Measurements from ENCODE around the gene TMSB4X.

The TMSB4X gene

DNA sequence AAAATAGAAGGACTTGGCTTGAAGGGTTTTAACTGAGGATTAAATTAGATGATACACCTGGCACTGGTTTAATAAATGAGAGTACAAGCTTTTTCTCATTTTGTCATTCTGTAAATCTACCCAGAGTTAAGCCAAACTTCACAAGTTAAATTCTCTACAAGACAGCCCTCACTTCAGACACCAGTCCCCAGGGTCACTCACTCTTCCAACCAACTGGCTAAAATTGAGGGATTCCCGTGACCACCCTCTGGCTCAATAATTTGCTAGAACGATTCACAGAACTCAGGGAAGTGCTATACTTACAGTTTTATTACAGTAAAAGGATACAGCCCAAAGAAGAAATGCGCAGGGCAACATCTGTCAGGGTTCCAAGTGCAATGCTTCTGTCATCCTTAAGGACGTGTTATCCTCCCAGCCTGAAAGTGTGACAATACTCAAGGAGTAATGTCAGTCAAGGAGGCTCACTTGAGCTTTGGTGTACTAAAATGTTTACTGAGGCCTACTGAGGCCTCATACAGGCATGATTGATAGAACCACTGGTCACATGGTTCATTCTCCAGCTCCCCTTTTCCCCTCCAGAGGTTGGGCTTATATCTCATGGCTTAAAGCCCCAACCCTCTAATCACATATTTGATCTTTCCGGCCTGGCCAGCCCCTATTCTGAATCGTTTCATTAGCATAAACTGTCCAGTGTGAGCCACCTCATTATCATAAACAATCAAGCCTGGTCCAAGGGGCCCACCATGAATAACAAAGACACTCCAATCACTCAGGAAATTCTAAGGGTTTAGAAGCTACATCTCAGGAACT, 9.6 kb upstream of the TMSB4X start:
- in situ Hi-C loops (cut with MboI; ENCODE audit: low pct_unique_long_range_greater_than_20kb, low sequenced_read_pairs, unreplicated experiment): no loop called here
- no peak for DNase-seq (ENCODE audit: low spot score)
- TF ChIP-seq, protein P1, sequence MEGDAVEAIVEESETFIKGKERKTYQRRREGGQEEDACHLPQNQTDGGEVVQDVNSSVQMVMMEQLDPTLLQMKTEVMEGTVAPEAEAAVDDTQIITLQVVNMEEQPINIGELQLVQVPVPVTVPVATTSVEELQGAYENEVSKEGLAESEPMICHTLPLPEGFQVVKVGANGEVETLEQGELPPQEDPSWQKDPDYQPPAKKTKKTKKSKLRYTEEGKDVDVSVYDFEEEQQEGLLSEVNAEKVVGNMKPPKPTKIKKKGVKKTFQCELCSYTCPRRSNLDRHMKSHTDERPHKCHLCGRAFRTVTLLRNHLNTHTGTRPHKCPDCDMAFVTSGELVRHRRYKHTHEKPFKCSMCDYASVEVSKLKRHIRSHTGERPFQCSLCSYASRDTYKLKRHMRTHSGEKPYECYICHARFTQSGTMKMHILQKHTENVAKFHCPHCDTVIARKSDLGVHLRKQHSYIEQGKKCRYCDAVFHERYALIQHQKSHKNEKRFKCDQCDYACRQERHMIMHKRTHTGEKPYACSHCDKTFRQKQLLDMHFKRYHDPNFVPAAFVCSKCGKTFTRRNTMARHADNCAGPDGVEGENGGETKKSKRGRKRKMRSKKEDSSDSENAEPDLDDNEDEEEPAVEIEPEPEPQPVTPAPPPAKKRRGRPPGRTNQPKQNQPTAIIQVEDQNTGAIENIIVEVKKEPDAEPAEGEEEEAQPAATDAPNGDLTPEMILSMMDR (IDR thresholded peaks at IDR 0.05; ENCODE audit: extremely low read depth, insufficient read depth, missing control alignments): no peak

DNA sequence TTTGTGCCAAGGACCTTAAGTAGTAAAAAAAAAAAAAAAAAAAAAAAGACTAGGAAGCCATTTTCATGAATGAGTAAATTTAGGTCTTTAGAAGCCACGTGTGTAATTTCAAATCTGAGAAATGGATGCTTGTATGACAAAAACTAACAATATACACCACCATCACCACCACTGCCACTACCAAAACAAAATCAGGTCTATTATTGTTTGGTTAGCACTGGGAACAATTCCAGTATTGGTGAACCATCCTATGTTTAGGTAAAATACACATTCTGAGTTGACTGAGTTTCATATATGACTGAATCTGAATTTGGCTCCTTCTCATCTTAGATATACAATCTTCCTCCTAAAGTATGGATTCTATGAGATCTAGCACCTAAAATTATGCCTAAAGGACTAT, 8.8 kb upstream of the TMSB4X start:
- in situ Hi-C loops (cut with MboI; ENCODE audit: low pct_unique_long_range_greater_than_20kb, low sequenced_read_pairs, unreplicated experiment): no loop called here

DNA sequence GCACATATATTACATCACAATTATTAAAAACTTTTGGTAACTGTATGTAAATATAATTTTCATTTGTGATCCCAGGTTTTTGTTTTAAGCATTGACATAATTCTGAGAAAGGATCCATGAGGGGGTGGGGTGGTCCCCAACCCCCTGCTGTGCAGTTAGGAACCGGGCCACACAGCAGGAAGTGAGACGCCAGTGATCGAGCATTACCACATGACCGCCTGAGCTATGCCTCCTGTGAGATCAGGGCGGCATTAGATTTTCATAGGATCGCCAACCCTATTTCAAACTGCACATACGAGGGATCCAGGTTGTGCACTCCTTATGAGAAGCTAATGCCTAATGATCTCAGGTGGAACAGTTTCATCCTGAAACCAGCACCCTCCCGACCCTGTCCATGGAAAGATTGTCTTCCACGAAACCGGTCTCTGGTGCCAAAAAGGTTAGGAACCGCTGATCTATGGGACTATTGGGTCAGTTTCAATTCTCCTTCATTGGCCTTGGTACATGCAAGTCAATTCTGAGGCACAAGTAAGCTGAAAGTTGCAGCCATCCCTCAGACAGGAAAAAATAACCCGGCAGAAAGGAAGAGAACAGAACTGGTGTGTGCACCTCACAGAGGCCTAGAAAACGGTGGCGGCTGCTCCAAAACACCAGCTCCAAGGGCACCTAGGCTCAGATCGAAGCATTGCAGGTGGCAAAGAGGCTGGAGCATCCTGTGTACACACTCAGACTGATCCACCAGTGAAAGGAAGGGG, 7.0 kb upstream of the TMSB4X start:
- DNase-seq (ENCODE audit: low spot score): no peak
- TF ChIP-seq, protein P1 (IDR thresholded peaks at IDR 0.05; ENCODE audit: extremely low read depth, insufficient read depth, missing control alignments): no peak
- in situ Hi-C loops (cut with MboI; ENCODE audit: low pct_unique_long_range_greater_than_20kb, low sequenced_read_pairs, unreplicated experiment): no loop called here

More for the DNA sequence above, 8.8 kb upstream of the TMSB4X start:
- TF ChIP-seq, protein P1 (IDR thresholded peaks at IDR 0.05; ENCODE audit: extremely low read depth, insufficient read depth, missing control alignments): no peak
- DNase-seq (ENCODE audit: low spot score): no peak

DNA sequence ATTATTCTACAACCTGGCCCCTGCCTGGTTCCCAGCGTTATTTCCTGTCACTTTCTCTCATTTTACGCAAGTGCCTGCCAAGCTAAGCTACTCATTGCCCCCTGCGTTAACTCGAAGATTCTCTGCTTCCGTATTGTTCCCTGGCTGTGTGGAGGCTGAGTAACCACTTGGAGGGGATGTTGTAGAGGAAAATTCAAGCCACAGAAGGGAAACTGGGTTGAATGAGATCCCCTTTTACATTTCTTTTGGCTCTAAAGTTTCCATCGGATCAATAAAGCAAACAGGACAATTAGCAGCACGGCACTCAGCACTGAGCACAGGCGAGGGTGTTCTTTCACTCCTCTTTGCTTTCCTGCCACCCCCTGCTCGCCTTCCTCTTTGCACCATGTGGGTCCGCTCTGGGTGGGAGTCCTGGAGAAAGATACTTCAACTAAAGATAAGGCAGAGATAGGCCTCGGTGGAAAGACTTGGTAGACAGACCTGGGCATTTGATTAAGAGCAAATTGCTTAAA, 4.2 kb upstream of the TMSB4X start:
- in situ Hi-C loops (cut with MboI; ENCODE audit: low pct_unique_long_range_greater_than_20kb, low sequenced_read_pairs, unreplicated experiment): no loop called here

DNA sequence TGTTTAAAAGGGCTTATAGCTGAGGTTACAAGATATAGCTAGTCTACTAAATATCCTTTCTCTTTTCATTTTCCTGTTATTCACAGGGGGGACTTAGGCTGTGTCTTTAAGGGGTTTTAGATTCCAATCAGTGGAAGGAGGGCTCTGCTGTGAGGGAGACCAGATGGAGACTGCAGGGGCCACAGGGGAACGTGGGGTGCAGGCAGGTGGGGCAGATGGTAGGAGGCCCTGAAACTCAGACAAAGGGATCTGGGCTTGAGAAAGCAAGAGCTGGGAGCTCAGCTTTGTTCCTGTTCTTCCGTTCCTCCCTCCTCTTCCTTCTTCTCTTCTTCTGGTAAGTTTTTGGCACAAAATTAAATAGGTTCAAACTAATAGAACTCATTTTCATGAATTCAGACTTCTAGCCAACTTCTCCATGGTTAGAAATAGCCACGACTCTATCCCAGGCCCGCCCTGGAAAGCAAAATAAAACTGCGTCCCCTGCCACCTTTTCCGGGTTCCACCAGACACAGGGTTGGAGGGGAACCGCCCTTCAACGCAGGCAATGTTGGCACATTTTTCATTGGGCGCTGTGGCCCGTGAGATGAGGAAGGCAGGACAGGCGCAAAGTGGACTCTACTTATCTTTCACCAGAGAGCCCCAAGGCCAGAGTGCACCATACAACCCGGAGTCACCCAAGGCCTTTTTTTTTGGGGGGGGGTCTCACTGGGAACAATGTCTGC, 3.5 kb upstream of the TMSB4X start:
- TF ChIP-seq, protein P1 (IDR thresholded peaks at IDR 0.05; ENCODE audit: extremely low read depth, insufficient read depth, missing control alignments): no peak
- DNase-seq (ENCODE audit: low spot score): no peak
- in situ Hi-C loops (cut with MboI; ENCODE audit: low pct_unique_long_range_greater_than_20kb, low sequenced_read_pairs, unreplicated experiment): no loop called here

More for the DNA sequence above, 4.2 kb upstream of the TMSB4X start:
- TF ChIP-seq, protein P1 (IDR thresholded peaks at IDR 0.05; ENCODE audit: extremely low read depth, insufficient read depth, missing control alignments): peak; percentile 15
- DNase-seq (ENCODE audit: low spot score): no peak

DNA sequence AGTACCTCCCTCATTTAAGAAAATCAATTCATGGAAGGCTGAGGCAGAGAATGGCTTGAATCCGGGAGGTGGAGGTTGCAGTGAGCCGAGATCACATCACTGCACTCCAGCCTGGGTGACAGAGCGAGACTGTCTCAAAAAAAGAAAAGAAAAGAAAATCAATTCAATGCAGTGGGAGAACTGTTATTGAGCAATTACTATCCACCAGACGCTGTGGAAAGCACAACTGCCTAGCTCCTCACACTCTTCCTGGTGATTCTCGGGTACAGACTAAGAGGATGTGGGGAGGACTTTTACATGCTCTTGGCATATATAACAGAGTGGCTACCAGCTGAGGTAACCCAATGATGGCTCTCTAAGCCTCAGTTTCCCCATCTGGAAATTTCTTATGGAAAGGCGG, 2.7 kb upstream of the TMSB4X start:
- in situ Hi-C loops (cut with MboI; ENCODE audit: low pct_unique_long_range_greater_than_20kb, low sequenced_read_pairs, unreplicated experiment): no loop called here
- TF ChIP-seq, protein P1 (IDR thresholded peaks at IDR 0.05; ENCODE audit: extremely low read depth, insufficient read depth, missing control alignments): no peak
- DNase-seq (ENCODE audit: low spot score): no peak

Measured in GM13977 (cell line).